IMR-90 (cell line): ENCODE measurements around the gene NOP14. TPM values are rescaled to one million over a fixed set of nuclear protein-coding genes. Genes with fewer than 3 reads are reported as not detected.

Experiments used
- ATAC-seq: fragments of 200-7000 bp; cut with Tn5 transposase; 2 replicates; pipeline ENCODE4 v1.9.1; 2020; ENCODE audit warnings: low read depth, mild to moderate bottlenecking, moderate library complexity
- BruUV-seq: library from RNA; stranded (reverse); fragments of 400-500 nt; replicated peaks from 2 replicates; lab custom pipeline; 2021; lab: Mats Ljungman, UMichigan
- CTCF ChIA-PET: fragments of 300-600 bp; formaldehyde crosslinking; extraction: SDS; loops from one replicate; lab custom pipeline; 2021; ENCODE audit warnings: antibody characterized with exemption; lab: Yijun Ruan, JAX
- POLR2A ChIA-PET: fragments of 300-600 bp; sonication (Branson Sonifier 250); formaldehyde crosslinking; loops from one replicate; lab custom pipeline; 2022; ENCODE audit warnings: antibody characterized with exemption; ENCODE audit not compliant: unreplicated experiment; lab: Charles Lee
- DNase-seq: peaks from one replicate; pipeline ENCODE4 v3.0.0; 2013
- H2AFZ ChIP-seq: replicated peaks from 2 replicates; pipeline ENCODE3; 2013; ENCODE audit warnings: low read length, mild to moderate bottlenecking; ENCODE audit not compliant: poor library complexity
- H2AK5ac ChIP-seq: 2 replicates; pipeline ENCODE4 v1.6.1; 2013; ENCODE audit warnings: low read depth, low read length, inconsistent platforms
- H2AK9ac ChIP-seq: replicated peaks from 2 replicates; pipeline ENCODE3; 2013; ENCODE audit warnings: mild to moderate bottlenecking, low read depth, low read length, moderate library complexity; ENCODE audit not compliant: poor library complexity
- H2BK120ac ChIP-seq: 2 replicates; pipeline ENCODE4 v1.6.1; 2013; ENCODE audit warnings: low read depth, low read length, inconsistent platforms
- H2BK15ac ChIP-seq: 3 replicates; pipeline ENCODE4 v1.6.1; 2013; ENCODE audit warnings: low read depth, low read length, inconsistent platforms
- H2BK20ac ChIP-seq: 2 replicates; pipeline ENCODE4 v1.6.1; 2013; ENCODE audit warnings: low read depth, mild to moderate bottlenecking, inconsistent platforms, low read length, moderate library complexity
- H2BK5ac ChIP-seq: 2 replicates; pipeline ENCODE4 v1.6.1; 2013; ENCODE audit warnings: mild to moderate bottlenecking, low read depth, low read length, inconsistent platforms; ENCODE audit not compliant: poor library complexity, severe bottlenecking
- H3K14ac ChIP-seq: replicated peaks from 2 replicates; pipeline ENCODE4 v1.6.1; 2013; ENCODE audit warnings: low read depth, low read length, inconsistent platforms
- H3K18ac ChIP-seq: 2 replicates; pipeline ENCODE4 v1.6.1; 2013; ENCODE audit warnings: low read depth, low read length, control low read depth
- H3K23ac ChIP-seq: 2 replicates; pipeline ENCODE4 v1.6.1; 2013; ENCODE audit warnings: low read depth, low read length, inconsistent platforms
- H3K27ac ChIP-seq: 2 replicates; pipeline ENCODE4 v1.5.1; 2013; ENCODE audit warnings: mild to moderate bottlenecking, control low read depth, low read length; ENCODE audit not compliant: insufficient read depth
- H3K27me3 ChIP-seq: 2 replicates; pipeline ENCODE4 v1.6.1; 2013; ENCODE audit warnings: low read length; ENCODE audit not compliant: control insufficient read depth, insufficient read depth
- H3K36me3 ChIP-seq: 2 replicates; pipeline ENCODE4 v1.6.1; 2013; ENCODE audit warnings: low read length, mixed read lengths; ENCODE audit not compliant: control insufficient read depth, insufficient read depth
- H3K4ac ChIP-seq: 2 replicates; pipeline ENCODE4 v1.6.1; 2013; ENCODE audit warnings: low read depth, low read length, inconsistent platforms
- H3K4me1 ChIP-seq: 2 replicates; pipeline ENCODE4 v1.6.1; 2013; ENCODE audit warnings: low read length, mixed read lengths; ENCODE audit not compliant: control insufficient read depth, insufficient read depth
- H3K4me2 ChIP-seq: 2 replicates; pipeline ENCODE4 v1.6.1; 2013; ENCODE audit warnings: low read depth, mild to moderate bottlenecking, control low read depth, low read length, moderate library complexity
- H3K4me3 ChIP-seq: 2 replicates; pipeline ENCODE4 v1.5.1; 2013; ENCODE audit warnings: low read depth, mild to moderate bottlenecking, control low read depth, low read length, moderate library complexity; ENCODE audit not compliant: insufficient read depth
- H3K56ac ChIP-seq: 2 replicates; pipeline ENCODE4 v1.6.1; 2013; ENCODE audit warnings: low read length, inconsistent platforms; ENCODE audit not compliant: insufficient read depth; ENCODE audit errors: extremely low read depth
- H3K79me1 ChIP-seq, 2 experiments: 2 replicates each; pipeline ENCODE4 v1.6.1; 2013; ENCODE audit warnings: low read length in 2 of 2, inconsistent platforms in 1 of 2, low read depth in 1 of 2
- H3K9ac ChIP-seq: 2 replicates; pipeline ENCODE4 v1.6.1; 2013; ENCODE audit warnings: low read depth, low read length, control low read depth
- H3K9me1 ChIP-seq: 2 replicates; pipeline ENCODE4 v1.6.1; 2013; ENCODE audit warnings: low read length, inconsistent platforms; ENCODE audit not compliant: insufficient read depth
- H3K9me3 ChIP-seq: 2 replicates; pipeline ENCODE4 v1.6.1; 2013; ENCODE audit warnings: low read length; ENCODE audit not compliant: control insufficient read depth, insufficient read depth
- H4K20me1 ChIP-seq: 2 replicates; pipeline ENCODE4 v1.6.1; 2013; ENCODE audit warnings: low read length, inconsistent platforms; ENCODE audit not compliant: insufficient read depth
- H4K5ac ChIP-seq: 2 replicates; pipeline ENCODE4 v1.6.1; 2013; ENCODE audit warnings: mild to moderate bottlenecking, low read depth, low read length, control low read depth
- H4K8ac ChIP-seq, 2 experiments: 2 replicates each; pipeline ENCODE4 v1.6.1; 2013; ENCODE audit warnings: low read depth in 2 of 2, low read length in 2 of 2, control low read depth in 1 of 2, inconsistent platforms in 1 of 2
- H4K91ac ChIP-seq: 2 replicates; pipeline ENCODE4 v1.6.1; 2013; ENCODE audit warnings: low read depth, low read length, inconsistent platforms; ENCODE audit not compliant: insufficient read depth
- CEBPB ChIP-seq: IDR thresholded peaks from 2 replicates; pipeline ENCODE4 v1.6.1; 2012; ENCODE audit warnings: low read depth, low read length, improper control_type of control experiment
- CHD1 ChIP-seq: IDR thresholded peaks from 2 replicates; pipeline ENCODE4 v1.6.1; 2012; ENCODE audit warnings: low read depth, low read length, improper control_type of control experiment
- CTCF ChIP-seq: conservative IDR thresholded peaks from 2 replicates; pipeline ENCODE4 v1.5.1; 2012; ENCODE audit warnings: mild to moderate bottlenecking, low read depth, low read length, improper control_type of control experiment
- FOS ChIP-seq: fragments of 150-350 bp; IDR thresholded peaks from 2 replicates; pipeline ENCODE4 v1.6.1; 2016; ENCODE audit warnings: low read depth, low read length
- MXI1 ChIP-seq: IDR thresholded peaks from 2 replicates; pipeline ENCODE4 v1.6.1; 2012; ENCODE audit warnings: low read depth, mild to moderate bottlenecking, low read length, moderate library complexity, borderline replicate concordance
- RAD21 ChIP-seq: IDR thresholded peaks from 2 replicates; pipeline ENCODE4 v1.6.1; 2012; ENCODE audit warnings: low read length, improper control_type of control experiment
- SMC3 ChIP-seq: fragments of 150-350 bp; IDR thresholded peaks from 2 replicates; pipeline ENCODE4 v1.6.1; 2016; ENCODE audit warnings: low read depth, mild to moderate bottlenecking, antibody characterized with exemption, low read length, moderate library complexity
- WGBS, 2 experiments: methylation state at CpG; one replicate each; pipeline versions ENCODE4 v1.1.5 to v1.1.7; 2013; ENCODE audit warnings: missing lambda C conversion rate in 2 of 2; ENCODE audit not compliant: insufficient read length in 1 of 2; ENCODE audit errors: extremely low coverage in 2 of 2; 5-methylcytosine and 5-hydroxymethylcytosine counted together
- dilution Hi-C: fragments of 300-500 bp; cut with HindIII; formaldehyde crosslinking; loops from one replicate; pipeline ENCODE4 v1.14.3; 2018; ENCODE audit warnings: low sequenced_read_pairs; ENCODE audit not compliant: unreplicated experiment
- in situ Hi-C: fragments of 300-500 bp; cut with MboI; formaldehyde crosslinking; loops from 3 replicates; pipeline ENCODE4 v1.14.3; 2019; ENCODE audit warnings: low sequenced_read_pairs, inconsistent platforms, mixed read lengths
- intact Hi-C: fragments of 100-400 bp; cut with micrococcal nuclease; formaldehyde crosslinking; loops from 2 replicates; pipeline ENCODE4 v1.10.0; 2022
- polyA plus RNA-seq, 3 experiments: library from polyadenylated mRNA; depleted of rRNA; stranded (reverse); fragments of >200 nt; gene quantifications; 2 replicates each; pipeline ENCODE4 v1.2.3, GENCODE V29; 2012; ENCODE audit warnings: low replicate concordance in 1 of 3
- total RNA-seq: library from RNA; depleted of rRNA; stranded (reverse); fragments of >200 nt; gene quantifications from 2 replicates; pipeline ENCODE4 v1.2.3, GENCODE V29; 2012

Gene NOP14
- total and polyA plus RNA-seq, 2 of the 4 experiments (the other 2 are of a cell fraction), result 10.9 to 12.6 TPM

GRCh38 chr4:3007724-3008123, 44.5 kb upstream of the NOP14 start:
- H2BK15ac ChIP-seq, result no peak overlapping the region
- no peaks in the 10 kb centered on the region; the same call in 1 of the 2 replicates for H3K27me3 ChIP-seq
- H3K9me3 ChIP-seq, result no peaks in the 10 kb centered on the region
- no peaks in the 10 kb centered on the region for H3K36me3 ChIP-seq
- peaks cover 4% of the 10 kb centered on the region for H3K4me1 ChIP-seq
- WGBS, 2 experiments, result no CpG with 5 or more reads among the region's 2 CpGs
- intact Hi-C loops (no loop called here), in situ Hi-C loops (no loop called here), dilution Hi-C loops (no loop called here)
- no peak overlapping the region for H4K8ac ChIP-seq
- no peak overlapping the region for H2BK5ac ChIP-seq
- H3K27ac ChIP-seq, result no peak overlapping the region
- H3K79me1 ChIP-seq, result no peaks in the 10 kb centered on the region
- H3K4me2 ChIP-seq, result no peak overlapping the region
- no peak overlapping the region for H3K4ac ChIP-seq
- no peak overlapping the region for H2AFZ ChIP-seq
- TF ChIP-seq RAD21 (no peak), FOS (no peak), MXI1 (no peak), CTCF (no peak), SMC3 (no peak), CHD1 (no peak), CEBPB (no peak)
- H3K14ac ChIP-seq, result no peak overlapping the region
- no peak overlapping the region for H2BK120ac ChIP-seq
- no peak overlapping the region for H3K56ac ChIP-seq
- no peak overlapping the region for H2AK9ac ChIP-seq
- peaks cover 6% of the 10 kb centered on the region; the same call in 1 of the 2 replicates for H3K9me1 ChIP-seq
- no peak overlapping the region for H4K5ac ChIP-seq
- H3K18ac ChIP-seq, result no peak overlapping the region
- no peak for DNase-seq
- H2AK5ac ChIP-seq, result no peak overlapping the region
- H2BK20ac ChIP-seq, result no peak overlapping the region
- H4K91ac ChIP-seq, result no peak overlapping the region
- no peak overlapping the region for H3K23ac ChIP-seq
- H3K9ac ChIP-seq, result no peak overlapping the region
- no peaks in the 10 kb centered on the region for H4K20me1 ChIP-seq
- BruUV-seq, result no TSS peak
- H3K4me3 ChIP-seq, result no peak overlapping the region
- POLR2A ChIA-PET, result no interaction called here
- CTCF ChIA-PET, result interaction anchor here (0.6 kb wide), 1 partner anchor 9 kb away, joined by 4 read pairs; no protein-coding TSS in a partner anchor
- ATAC-seq, result no peak
